ENCODE measurements around the gene ZNF785. TPM values are rescaled to one million over a fixed set of nuclear protein-coding genes. Genes with fewer than 3 reads are reported as not detected.

Gene ZNF785
- total RNA-seq, 3 donors from 2014 or later (not counting 1 experiment from before 2014, with no cell fraction given) = 7.5 to 15.2 (median 10.4) TPM

- intact Hi-C loops (cut with micrococcal nuclease) = loop anchor here (2.0 kb wide), 1 partner anchor 33 kb away; the partner anchor contains the start of gene ZNF768
- Histone ChIP-seq H3K4me1 (ENCODE audit: control insufficient read depth, insufficient read depth, low read length) (peaks cover 43% of the 10 kb centered on the region), H3K9me3 (ENCODE audit: control insufficient read depth, insufficient read depth, low read length) (no peaks in the 10 kb centered on the region), H3K27ac (ENCODE audit: low read length) (no peak overlapping the region), H3K27me3 (ENCODE audit: control insufficient read depth, insufficient read depth, low read length) (no peaks in the 10 kb centered on the region), H3K4me3 (ENCODE audit: low read length) (no peak overlapping the region), H3K36me3 (ENCODE audit: control insufficient read depth, insufficient read depth, low read length) (peaks cover 12% of the 10 kb centered on the region)
- H3K27me3 Mint-ChIP-seq (ENCODE audit: low read depth in 2 of 2) = peaks cover 0 to 4% of the 10 kb centered on the region in 2 donors
- H3K4me3 Mint-ChIP-seq = peak overlapping the region; percentile 89
- ATAC-seq (no peak), DNase-seq (no peak)
- H3K4me1 Mint-ChIP-seq = peaks cover 26 to 31% of the 10 kb centered on the region in 2 donors
- peak overlapping the region; percentile 89 to 94 for H3K27ac Mint-ChIP-seq
- TF ChIP-seq CTCF (IDR thresholded peaks at IDR 0.05) = no peak
- no peaks in the 10 kb centered on the region for H3K9me3 Mint-ChIP-seq
- WGBS (ENCODE audit: insufficient coverage) = 97% methylated on average over 6 of the region's 6 CpGs
- no peaks in the 10 kb centered on the region for H3K36me3 Mint-ChIP-seq
These were observed 25.8 kb downstream of the ZNF785 start for GRCh38 chr16:30559690-30560089.

- Mint-ChIP-seq H3K4me1 (peaks cover 31 to 32% of the 10 kb centered on the region in 2 donors), H3K27me3 (ENCODE audit: low read depth in 2 of 2) (peaks cover 0 to 4% of the 10 kb centered on the region in 2 donors), H3K36me3 (no peaks in the 10 kb centered on the region), H3K4me3 (peak overlapping the region; percentile 89), H3K9me3 (no peaks in the 10 kb centered on the region), H3K27ac (peak overlapping the region; percentile 89 to 94)
- H3K27ac ChIP-seq (ENCODE audit: low read length) = peak overlapping the region; percentile 90
- WGBS (ENCODE audit: insufficient coverage) = 91% methylated on average over 21 of the region's 21 CpGs
- H3K27me3 ChIP-seq (ENCODE audit: control insufficient read depth, insufficient read depth, low read length) = no peaks in the 10 kb centered on the region
- TF ChIP-seq CTCF (IDR thresholded peaks at IDR 0.05) = no peak
- peaks cover 50% of the 10 kb centered on the region for H3K4me1 ChIP-seq (ENCODE audit: control insufficient read depth, insufficient read depth, low read length)
- no peaks in the 10 kb centered on the region for H3K9me3 ChIP-seq (ENCODE audit: control insufficient read depth, insufficient read depth, low read length)
- DNase-seq (no peak), ATAC-seq (no peak)
- intact Hi-C loops (cut with micrococcal nuclease) = loop anchor here (1.0 to 2.0 kb wide), 5 partner anchors 13 to 99 kb away; partner anchors contain the start of genes FBRS, PRR14 and ZNF768
- peaks cover 18% of the 10 kb centered on the region for H3K36me3 ChIP-seq (ENCODE audit: control insufficient read depth, insufficient read depth, low read length)
- H3K4me3 ChIP-seq (ENCODE audit: low read length) = peak overlapping the region; percentile 15
These were observed 26.6 kb downstream of the ZNF785 start for GRCh38 chr16:30558789-30559377.

- intact Hi-C loops (cut with micrococcal nuclease) = loop anchor here (1.0 to 2.0 kb wide), 5 partner anchors 14 to 100 kb away; partner anchors contain the start of genes FBRS, PRR14 and ZNF768
- ATAC-seq = peak; percentile 93 to 98 (median 93)
- peaks cover 31 to 32% of the 10 kb centered on the region in 2 donors for H3K4me1 Mint-ChIP-seq
These were observed 27.3 kb downstream of the ZNF785 start, which contains the start of gene ZNF764 for GRCh38 chr16:30557957-30558788. TSS of gene ZNF764 (minus strand) at chr16:30558374. CDS start at chr16:30558182, 192 bp downstream.

More at GRCh38 chr16:30557957-30558788, 27.3 kb downstream of the ZNF785 start, which contains the start of gene ZNF764:
- Mint-ChIP-seq H3K4me3 (peak within 1 kb of the TSS; percentile 89), H3K27me3 (ENCODE audit: low read depth in 2 of 2) (peaks cover 0 to 4% of the 10 kb centered on the region in 2 donors), H3K36me3 (no peaks in the 10 kb centered on the region), H3K27ac (peak within 1 kb of the TSS; percentile 89 to 94), H3K9me3 (no peaks in the 10 kb centered on the region)
- H3K9me3 ChIP-seq (ENCODE audit: control insufficient read depth, insufficient read depth, low read length) = no peaks in the 10 kb centered on the region
- under 1% methylated on average over 74 of the region's 74 CpGs for WGBS (ENCODE audit: insufficient coverage)
- no peaks in the 10 kb centered on the region for H3K27me3 ChIP-seq (ENCODE audit: control insufficient read depth, insufficient read depth, low read length)
- H3K36me3 ChIP-seq (ENCODE audit: control insufficient read depth, insufficient read depth, low read length) = peaks cover 25% of the 10 kb centered on the region
- peak; percentile 91 to 97 for DNase-seq
- H3K4me3 ChIP-seq (ENCODE audit: low read length) = peak within 1 kb of the TSS; percentile 77
- no peak for TF ChIP-seq CTCF (IDR thresholded peaks at IDR 0.05)
- peaks cover 57% of the 10 kb centered on the region for H3K4me1 ChIP-seq (ENCODE audit: control insufficient read depth, insufficient read depth, low read length)
- peak within 1 kb of the TSS; percentile 90 for H3K27ac ChIP-seq (ENCODE audit: low read length)

Measured in natural killer cell (primary cell).